ENCODE data around the gene CERS6. TPM values are rescaled to one million over a fixed set of nuclear protein-coding genes. Genes with fewer than 3 reads are reported as not detected.
"Not testable (repeated sequence)": the region's sequence is repeated elsewhere in the genome, so short reads cannot be mapped to it uniquely, and the experiment has no call there.

CERS6 gene
- total RNA-seq, 1 donor = 16.0 TPM

DNA sequence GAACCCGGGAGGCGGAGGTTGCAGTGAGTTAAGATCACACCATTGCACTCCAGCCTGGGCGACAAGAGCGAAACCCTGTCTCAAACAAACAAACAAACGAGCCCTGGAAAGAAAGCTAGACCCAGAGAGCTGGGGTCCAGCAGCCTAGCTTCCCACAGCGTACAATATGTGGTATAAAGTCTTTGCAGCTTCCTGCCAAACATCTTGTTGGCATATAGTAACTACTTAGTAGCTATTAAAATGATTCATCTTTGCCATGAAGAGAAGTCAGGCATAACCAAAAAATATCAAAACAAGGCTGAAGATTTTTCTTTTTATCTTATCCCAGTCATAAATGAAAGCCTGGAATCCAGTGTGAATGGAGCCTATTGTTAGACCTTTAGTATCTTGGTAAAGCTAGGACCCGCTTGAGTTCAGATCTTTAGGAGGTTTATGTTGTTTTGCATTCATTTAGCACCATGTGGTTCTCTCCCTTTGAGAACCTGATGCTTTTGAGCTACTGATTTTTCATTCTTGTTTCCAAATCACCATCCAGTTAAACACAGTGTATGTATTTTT lies 206.7 kb downstream of the CERS6 start:
- TF ChIP-seq, protein P1, sequence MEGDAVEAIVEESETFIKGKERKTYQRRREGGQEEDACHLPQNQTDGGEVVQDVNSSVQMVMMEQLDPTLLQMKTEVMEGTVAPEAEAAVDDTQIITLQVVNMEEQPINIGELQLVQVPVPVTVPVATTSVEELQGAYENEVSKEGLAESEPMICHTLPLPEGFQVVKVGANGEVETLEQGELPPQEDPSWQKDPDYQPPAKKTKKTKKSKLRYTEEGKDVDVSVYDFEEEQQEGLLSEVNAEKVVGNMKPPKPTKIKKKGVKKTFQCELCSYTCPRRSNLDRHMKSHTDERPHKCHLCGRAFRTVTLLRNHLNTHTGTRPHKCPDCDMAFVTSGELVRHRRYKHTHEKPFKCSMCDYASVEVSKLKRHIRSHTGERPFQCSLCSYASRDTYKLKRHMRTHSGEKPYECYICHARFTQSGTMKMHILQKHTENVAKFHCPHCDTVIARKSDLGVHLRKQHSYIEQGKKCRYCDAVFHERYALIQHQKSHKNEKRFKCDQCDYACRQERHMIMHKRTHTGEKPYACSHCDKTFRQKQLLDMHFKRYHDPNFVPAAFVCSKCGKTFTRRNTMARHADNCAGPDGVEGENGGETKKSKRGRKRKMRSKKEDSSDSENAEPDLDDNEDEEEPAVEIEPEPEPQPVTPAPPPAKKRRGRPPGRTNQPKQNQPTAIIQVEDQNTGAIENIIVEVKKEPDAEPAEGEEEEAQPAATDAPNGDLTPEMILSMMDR (IDR thresholded peaks at IDR 0.05; ENCODE audit: insufficient read depth, low read depth, low read length) = no peak

DNA sequence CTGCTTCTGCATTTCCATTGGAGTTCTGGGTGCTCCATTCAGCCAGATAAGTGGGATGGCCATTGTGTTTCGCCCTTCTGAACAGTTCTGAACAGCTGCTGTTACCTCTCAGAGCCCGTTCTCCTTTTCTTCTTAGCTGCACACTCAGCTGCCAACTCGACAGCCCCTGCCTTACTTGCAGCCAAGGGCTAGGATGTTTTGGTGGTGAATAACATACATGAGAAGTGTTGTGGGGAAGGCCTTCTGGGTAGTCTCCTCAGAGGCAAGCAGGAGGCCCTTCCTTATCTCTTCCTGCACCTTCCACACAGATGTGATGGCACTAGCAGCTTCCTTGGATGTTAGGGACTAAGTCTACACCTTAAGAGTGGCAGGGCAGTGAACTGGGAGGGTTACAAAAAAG lies 207.9 kb downstream of the CERS6 start:
- no peak for DNase-seq (ENCODE audit: low read depth)
- TF ChIP-seq, protein P1 (IDR thresholded peaks at IDR 0.05; ENCODE audit: insufficient read depth, low read depth, low read length) = no peak
- no peak overlapping the region for H3K4me3 ChIP-seq (ENCODE audit: low read depth, low read length)

More for the DNA sequence above, 206.7 kb downstream of the CERS6 start:
- H3K4me3 ChIP-seq (ENCODE audit: low read depth, low read length) = no peak overlapping the region
- DNase-seq (ENCODE audit: low read depth) = no peak

DNA sequence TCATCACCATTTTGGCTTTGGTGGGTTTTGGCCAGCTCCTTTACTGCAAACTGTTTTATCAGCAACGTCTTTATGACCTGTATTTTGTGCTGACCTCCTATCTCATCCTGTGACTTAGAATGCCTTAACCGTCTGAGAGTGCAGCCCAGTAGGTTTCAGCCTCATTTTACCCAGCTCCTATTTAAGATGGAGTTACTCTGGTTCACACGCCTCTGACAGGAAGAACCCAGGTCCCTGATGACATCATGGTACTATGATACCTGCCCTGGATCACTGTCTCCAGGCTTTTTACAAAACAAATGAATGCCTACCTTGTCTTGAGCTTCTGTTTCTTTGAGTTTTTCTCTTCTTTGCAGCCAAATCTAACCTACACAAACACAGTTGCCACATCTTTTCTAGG lies 208.6 kb downstream of the CERS6 start:
- DNase-seq (ENCODE audit: low read depth); H3K4me3 ChIP-seq (ENCODE audit: low read depth, low read length): not testable (repeated sequence)

DNA sequence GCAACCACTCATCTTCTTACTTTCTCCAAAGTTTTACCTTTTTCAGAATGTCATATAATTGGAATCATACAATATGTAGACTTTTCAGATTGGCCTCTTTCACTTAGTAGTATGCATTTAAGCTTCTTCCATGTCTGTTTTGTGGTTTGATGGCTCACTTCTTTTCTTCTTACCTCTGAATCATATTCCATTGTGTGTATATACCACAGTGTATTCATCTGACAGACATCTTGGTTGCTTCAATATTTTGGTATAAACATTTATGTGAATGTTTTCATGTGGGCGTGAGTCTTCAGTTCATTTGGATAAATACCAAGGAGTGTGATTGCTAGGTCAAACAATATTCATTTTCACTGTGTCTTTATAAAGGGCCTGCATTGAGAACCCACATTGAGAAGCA lies 210.3 kb downstream of the CERS6 start:
- no peak for DNase-seq (ENCODE audit: low read depth)
- TF ChIP-seq, protein P1 (IDR thresholded peaks at IDR 0.05; ENCODE audit: insufficient read depth, low read depth, low read length) = no peak
- H3K4me3 ChIP-seq (ENCODE audit: low read depth, low read length) = no peak overlapping the region

DNA sequence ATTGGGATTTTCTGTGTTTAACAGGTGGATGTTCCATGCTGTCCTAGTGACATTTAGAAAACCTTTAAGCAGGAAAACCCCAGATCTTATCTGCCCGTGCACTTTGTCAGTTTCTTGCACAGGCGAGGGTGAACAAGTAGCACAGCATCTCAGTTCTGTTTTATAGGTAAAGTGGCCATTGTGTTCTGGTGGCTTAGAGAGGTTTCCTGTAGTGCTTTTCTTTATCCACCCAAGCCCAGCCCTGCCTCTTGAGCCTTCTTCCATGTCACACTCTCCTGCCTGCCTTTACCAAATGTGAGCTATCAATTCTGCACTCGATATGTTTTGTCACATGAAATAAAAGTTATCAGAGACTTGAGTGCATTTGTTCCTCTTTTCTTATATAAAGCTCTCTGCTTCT lies 211.1 kb downstream of the CERS6 start:
- no peak overlapping the region for H3K4me3 ChIP-seq (ENCODE audit: low read depth, low read length)
- DNase-seq (ENCODE audit: low read depth) = no peak
- TF ChIP-seq, protein P1 (IDR thresholded peaks at IDR 0.05; ENCODE audit: insufficient read depth, low read depth, low read length) = no peak

DNA sequence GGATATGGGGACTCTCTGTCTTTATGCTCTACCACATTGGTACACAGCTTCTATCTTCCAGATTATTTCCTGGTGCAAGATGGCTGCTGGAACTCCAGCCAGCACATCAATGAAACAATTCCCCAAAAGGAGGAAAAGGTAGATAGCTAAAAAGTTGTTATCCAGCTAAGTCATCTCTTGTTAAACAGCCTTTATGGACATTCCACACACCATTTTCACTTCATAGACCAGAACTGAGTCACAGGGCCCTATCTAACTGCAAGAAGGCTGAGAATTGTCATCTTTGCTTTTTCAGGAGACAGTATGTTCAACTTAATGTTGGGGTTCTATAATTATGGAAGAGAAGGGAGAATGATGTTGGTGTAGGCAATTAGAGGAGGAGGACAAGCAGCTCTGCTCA lies 213.1 kb downstream of the CERS6 start:
- TF ChIP-seq, protein P1 (IDR thresholded peaks at IDR 0.05; ENCODE audit: insufficient read depth, low read depth, low read length) = no peak
- DNase-seq (ENCODE audit: low read depth) = no peak
- no peak overlapping the region for H3K4me3 ChIP-seq (ENCODE audit: low read depth, low read length)

DNA sequence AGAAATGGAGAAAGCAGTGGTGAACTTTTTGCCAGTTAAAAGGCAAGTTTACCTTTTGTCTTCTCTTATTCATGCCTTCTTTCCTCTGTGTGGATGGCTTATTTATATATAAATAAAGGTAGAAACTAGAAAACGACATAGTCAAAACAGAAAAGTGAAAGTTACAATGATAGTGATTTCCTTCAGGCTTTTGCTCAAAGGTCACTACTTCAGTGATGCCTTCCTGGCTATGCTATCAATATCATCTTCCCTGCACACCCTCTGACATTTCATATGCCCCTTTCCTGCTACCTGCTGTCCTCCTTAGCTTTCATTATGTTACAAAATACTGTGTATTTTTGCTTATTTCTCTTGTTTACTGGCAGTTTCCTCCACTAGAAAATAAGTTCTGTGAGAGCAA lies 214.4 kb downstream of the CERS6 start:
- no peak for DNase-seq (ENCODE audit: low read depth)
- TF ChIP-seq, protein P1 (IDR thresholded peaks at IDR 0.05; ENCODE audit: insufficient read depth, low read depth, low read length) = no peak
- H3K4me3 ChIP-seq (ENCODE audit: low read depth, low read length) = no peak overlapping the region
